HL-60 (cell line): ENCODE results near the gene LRMDA.

Experiments
- DNase-seq, 2 experiments: peaks; one replicate each; pipeline ENCODE4 v3.0.0-alpha.2; 2010 to 2020; ENCODE audit warnings: low read depth in 1 of 2, low spot score in 1 of 2
- H3K27ac ChIP-seq: fragments of 250-450 bp; sonication (Bioruptor Pico); replicated peaks from 2 replicates; pipeline ENCODE4 v1.5.1; 2020; ENCODE audit warnings: mild to moderate bottlenecking, moderate library complexity
- H3K27me3 ChIP-seq: fragments of 250-450 bp; sonication (Bioruptor Pico); 2 replicates; pipeline ENCODE4 v1.5.1; 2021; ENCODE audit warnings: mild to moderate bottlenecking, moderate library complexity; ENCODE audit not compliant: insufficient read depth, poor library complexity, severe bottlenecking
- H3K4me3 ChIP-seq: replicated peaks from 2 replicates; pipeline ENCODE4 v1.5.1; 2011; ENCODE audit warnings: mild to moderate bottlenecking, control low read depth, low read length; ENCODE audit not compliant: insufficient read depth
- GABPA ChIP-seq: IDR thresholded peaks from 2 replicates; pipeline ENCODE4 v1.6.1; 2012; ENCODE audit warnings: low read depth
- POLR2AphosphoS5 ChIP-seq: IDR thresholded peaks from 2 replicates; pipeline ENCODE4 v1.6.1; 2012; ENCODE audit warnings: low read depth
- SPI1 ChIP-seq: IDR thresholded peaks from 2 replicates; pipeline ENCODE4 v1.6.1; 2012; ENCODE audit warnings: low read depth, mild to moderate bottlenecking, borderline replicate concordance
- TF ChIP-seq, protein P1 (sequence below): IDR thresholded peaks from 2 replicates; pipeline ENCODE4 v1.6.1; 2012; ENCODE audit warnings: low read depth; ENCODE audit not compliant: insufficient replicate concordance
- TF ChIP-seq, protein P2 (sequence below): IDR thresholded peaks from one replicate; pipeline ENCODE4 v1.5.1; 2011; ENCODE audit warnings: low read length, control low read depth, inconsistent platforms; ENCODE audit not compliant: insufficient read depth

LRMDA gene

DNA sequence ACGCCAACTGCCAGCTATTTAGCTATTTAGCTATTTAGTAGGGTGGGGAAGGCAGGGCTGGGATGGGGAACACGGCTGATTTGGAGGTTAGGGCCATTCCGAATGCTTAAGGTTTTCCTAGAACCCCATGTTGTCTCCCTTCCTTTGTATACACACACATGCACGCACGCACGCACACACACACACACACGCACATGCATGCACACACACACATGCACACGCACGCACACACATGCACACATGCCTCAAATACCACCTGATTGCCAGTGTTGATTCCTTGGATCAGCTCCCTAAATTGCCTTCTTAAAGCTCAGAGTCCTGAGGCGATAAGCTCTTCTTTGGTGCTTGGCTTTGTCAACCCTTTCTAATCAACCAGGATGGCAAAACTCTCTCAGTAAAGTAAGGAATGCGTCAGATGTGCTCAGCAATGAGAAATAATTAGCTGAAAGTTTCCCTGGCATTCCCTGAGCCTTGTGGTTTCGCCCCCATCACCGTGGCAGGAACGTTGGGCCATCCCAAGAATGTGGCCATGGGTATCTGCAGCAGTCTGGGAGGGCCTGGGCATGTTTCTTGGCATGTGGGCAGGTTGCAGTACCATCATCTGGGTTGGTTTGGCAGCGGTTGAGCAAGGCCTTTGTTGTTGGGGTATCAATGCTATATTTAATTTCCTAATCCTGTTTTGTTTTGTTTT is 305.6 kb downstream of the LRMDA start:
- TF ChIP-seq GABPA (no peak), SPI1 (no peak), POLR2AphosphoS5 (no peak)
- TF ChIP-seq, protein P1, sequence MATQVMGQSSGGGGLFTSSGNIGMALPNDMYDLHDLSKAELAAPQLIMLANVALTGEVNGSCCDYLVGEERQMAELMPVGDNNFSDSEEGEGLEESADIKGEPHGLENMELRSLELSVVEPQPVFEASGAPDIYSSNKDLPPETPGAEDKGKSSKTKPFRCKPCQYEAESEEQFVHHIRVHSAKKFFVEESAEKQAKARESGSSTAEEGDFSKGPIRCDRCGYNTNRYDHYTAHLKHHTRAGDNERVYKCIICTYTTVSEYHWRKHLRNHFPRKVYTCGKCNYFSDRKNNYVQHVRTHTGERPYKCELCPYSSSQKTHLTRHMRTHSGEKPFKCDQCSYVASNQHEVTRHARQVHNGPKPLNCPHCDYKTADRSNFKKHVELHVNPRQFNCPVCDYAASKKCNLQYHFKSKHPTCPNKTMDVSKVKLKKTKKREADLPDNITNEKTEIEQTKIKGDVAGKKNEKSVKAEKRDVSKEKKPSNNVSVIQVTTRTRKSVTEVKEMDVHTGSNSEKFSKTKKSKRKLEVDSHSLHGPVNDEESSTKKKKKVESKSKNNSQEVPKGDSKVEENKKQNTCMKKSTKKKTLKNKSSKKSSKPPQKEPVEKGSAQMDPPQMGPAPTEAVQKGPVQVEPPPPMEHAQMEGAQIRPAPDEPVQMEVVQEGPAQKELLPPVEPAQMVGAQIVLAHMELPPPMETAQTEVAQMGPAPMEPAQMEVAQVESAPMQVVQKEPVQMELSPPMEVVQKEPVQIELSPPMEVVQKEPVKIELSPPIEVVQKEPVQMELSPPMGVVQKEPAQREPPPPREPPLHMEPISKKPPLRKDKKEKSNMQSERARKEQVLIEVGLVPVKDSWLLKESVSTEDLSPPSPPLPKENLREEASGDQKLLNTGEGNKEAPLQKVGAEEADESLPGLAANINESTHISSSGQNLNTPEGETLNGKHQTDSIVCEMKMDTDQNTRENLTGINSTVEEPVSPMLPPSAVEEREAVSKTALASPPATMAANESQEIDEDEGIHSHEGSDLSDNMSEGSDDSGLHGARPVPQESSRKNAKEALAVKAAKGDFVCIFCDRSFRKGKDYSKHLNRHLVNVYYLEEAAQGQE = no peak
- TF ChIP-seq, protein P2, sequence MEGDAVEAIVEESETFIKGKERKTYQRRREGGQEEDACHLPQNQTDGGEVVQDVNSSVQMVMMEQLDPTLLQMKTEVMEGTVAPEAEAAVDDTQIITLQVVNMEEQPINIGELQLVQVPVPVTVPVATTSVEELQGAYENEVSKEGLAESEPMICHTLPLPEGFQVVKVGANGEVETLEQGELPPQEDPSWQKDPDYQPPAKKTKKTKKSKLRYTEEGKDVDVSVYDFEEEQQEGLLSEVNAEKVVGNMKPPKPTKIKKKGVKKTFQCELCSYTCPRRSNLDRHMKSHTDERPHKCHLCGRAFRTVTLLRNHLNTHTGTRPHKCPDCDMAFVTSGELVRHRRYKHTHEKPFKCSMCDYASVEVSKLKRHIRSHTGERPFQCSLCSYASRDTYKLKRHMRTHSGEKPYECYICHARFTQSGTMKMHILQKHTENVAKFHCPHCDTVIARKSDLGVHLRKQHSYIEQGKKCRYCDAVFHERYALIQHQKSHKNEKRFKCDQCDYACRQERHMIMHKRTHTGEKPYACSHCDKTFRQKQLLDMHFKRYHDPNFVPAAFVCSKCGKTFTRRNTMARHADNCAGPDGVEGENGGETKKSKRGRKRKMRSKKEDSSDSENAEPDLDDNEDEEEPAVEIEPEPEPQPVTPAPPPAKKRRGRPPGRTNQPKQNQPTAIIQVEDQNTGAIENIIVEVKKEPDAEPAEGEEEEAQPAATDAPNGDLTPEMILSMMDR = no peak
- DNase-seq = no peak
- Histone ChIP-seq H3K27me3 (no peaks in the 10 kb centered on the region), H3K27ac (no peak overlapping the region), H3K4me3 (no peak overlapping the region)

DNA sequence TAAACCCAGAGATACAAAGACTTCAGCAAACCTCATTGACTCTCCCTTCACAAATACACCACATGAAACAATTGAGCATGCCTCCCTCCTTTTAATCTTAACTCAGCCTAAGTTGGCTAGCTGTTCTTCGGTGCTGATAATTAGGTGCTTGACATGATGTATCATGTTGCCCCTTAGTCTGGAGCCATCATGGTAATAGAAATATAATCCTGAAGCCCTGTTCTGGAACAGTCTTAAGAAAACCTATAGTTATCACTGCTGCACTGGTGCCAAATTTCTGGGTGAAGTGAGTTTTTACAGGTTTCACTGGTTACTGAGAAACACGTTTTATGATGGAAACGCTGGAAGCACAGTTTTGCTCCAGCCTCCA is 306.1 kb downstream of the LRMDA start:
- no peak for DNase-seq
- Histone ChIP-seq H3K4me3 (no peak overlapping the region), H3K27me3 (no peaks in the 10 kb centered on the region), H3K27ac (no peak overlapping the region)
- TF ChIP-seq POLR2AphosphoS5 = no peak
- TF ChIP-seq, protein P2 = no peak
- no peak for TF ChIP-seq GABPA
- TF ChIP-seq, protein P1 = no peak
- TF ChIP-seq SPI1 = no peak

DNA sequence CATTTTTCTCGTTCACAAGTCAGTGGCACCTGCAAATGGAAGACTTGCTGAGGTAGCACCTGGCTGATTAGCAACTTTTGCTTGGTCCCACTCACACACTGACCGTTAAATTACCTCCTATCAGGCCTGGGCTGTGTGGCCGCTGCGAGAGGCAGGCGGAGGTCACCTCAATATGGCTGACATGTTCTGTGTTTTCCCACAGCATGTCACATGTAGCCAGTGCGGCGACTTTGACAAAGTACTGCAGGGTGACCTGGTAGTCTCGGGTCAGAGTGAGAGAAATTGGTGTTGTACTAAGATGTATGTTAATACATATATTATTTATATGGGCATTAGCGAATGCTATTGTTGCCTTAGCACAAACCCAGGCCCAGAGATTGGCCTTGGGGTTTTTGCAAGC is 307.5 kb downstream of the LRMDA start:
- DNase-seq = no peak
- Histone ChIP-seq H3K27me3 (no peaks in the 10 kb centered on the region), H3K4me3 (no peak overlapping the region), H3K27ac (no peak overlapping the region)
- no peak for TF ChIP-seq GABPA
- TF ChIP-seq, protein P2 = no peak
- TF ChIP-seq POLR2AphosphoS5 = no peak
- TF ChIP-seq, protein P1 = no peak
- TF ChIP-seq SPI1 = no peak
